Measurements from ENCODE around the gene MACROD2. TPM values are rescaled to one million over a fixed set of nuclear protein-coding genes. Genes with fewer than 3 reads are reported as not detected.

Gene MACROD2
- total RNA-seq, 2 donors from 2014 or later = 8.3 to 21.8 TPM

DNA sequence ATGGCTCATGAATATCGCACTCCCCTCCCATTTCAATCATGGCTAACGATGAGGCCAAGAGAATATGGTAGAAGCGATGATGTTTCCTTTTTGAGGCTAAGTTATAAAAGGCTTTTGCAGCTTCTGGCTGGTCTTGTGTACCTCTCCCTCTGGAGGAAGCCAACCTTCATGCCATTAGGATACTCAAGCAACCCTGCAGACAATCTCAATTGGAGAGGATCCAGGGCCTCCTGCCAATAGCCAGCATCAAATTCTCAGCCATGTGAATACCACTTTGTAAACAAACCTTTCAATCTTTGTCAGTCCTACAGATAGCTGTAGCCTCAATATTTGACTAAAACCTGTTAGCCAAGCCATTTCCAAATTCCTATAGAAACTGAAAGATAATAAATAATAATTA, 1839.5 kb downstream of the MACROD2 start:
- no peak overlapping the region for H3K4me3 ChIP-seq
- TF ChIP-seq, protein P1, sequence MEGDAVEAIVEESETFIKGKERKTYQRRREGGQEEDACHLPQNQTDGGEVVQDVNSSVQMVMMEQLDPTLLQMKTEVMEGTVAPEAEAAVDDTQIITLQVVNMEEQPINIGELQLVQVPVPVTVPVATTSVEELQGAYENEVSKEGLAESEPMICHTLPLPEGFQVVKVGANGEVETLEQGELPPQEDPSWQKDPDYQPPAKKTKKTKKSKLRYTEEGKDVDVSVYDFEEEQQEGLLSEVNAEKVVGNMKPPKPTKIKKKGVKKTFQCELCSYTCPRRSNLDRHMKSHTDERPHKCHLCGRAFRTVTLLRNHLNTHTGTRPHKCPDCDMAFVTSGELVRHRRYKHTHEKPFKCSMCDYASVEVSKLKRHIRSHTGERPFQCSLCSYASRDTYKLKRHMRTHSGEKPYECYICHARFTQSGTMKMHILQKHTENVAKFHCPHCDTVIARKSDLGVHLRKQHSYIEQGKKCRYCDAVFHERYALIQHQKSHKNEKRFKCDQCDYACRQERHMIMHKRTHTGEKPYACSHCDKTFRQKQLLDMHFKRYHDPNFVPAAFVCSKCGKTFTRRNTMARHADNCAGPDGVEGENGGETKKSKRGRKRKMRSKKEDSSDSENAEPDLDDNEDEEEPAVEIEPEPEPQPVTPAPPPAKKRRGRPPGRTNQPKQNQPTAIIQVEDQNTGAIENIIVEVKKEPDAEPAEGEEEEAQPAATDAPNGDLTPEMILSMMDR (IDR thresholded peaks at IDR 0.05) = no peak
- TF ChIP-seq POLR2A (IDR thresholded peaks at IDR 0.05) = no peak
- intact Hi-C loops (cut with DNase I) = no loop called here
- WGBS, 2 donors = 84 to 86% methylated on average over 3 of the region's 3 CpGs
- DNase-seq (no peak), ATAC-seq (no peak)
- H3K9me3 ChIP-seq = no peaks in the 10 kb centered on the region
- no peaks in the 10 kb centered on the region for H3K4me1 ChIP-seq
- H3K36me3 ChIP-seq (replicated peaks in 1 of 2; ENCODE audit: insufficient read depth in 1 of 2, low read depth in 2 of 2) = no peaks in the 10 kb centered on the region
- H3K27me3 ChIP-seq = peaks cover 0 to 3% of the 10 kb centered on the region in 2 donors
- H3K27ac ChIP-seq = no peak overlapping the region

DNA sequence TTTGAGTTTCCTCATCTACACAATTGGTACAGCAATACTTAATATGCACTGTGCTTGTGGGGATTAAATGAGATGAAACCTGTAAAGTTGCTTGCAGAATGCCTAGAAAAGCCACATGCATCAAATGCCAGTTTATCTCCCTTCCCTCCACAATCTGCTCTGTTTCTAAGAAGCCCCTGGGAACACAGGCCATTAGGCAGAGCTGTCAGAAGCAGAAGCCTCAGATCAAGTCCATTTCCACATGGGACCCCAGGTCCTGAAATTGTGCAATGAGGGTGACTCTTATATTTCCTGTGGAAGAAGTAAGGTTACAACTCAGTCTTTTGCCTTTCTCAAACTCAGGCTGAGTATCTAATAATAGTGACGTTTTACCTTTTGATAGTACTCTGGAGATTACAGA, 1840.5 kb downstream of the MACROD2 start:
- intact Hi-C loops (cut with DNase I) = no loop called here
- no peaks in the 10 kb centered on the region for H3K36me3 ChIP-seq (replicated peaks in 1 of 2; ENCODE audit: insufficient read depth in 1 of 2, low read depth in 2 of 2)
- peaks cover 0 to 3% of the 10 kb centered on the region in 2 donors for H3K27me3 ChIP-seq
- no peak overlapping the region for H3K27ac ChIP-seq
- ATAC-seq = no peak
- WGBS, 2 donors = 43 to 52% methylated on average over 1 of the region's 1 CpG
- TF ChIP-seq, protein P1 (IDR thresholded peaks at IDR 0.05) = no peak
- no peak for TF ChIP-seq POLR2A (IDR thresholded peaks at IDR 0.05)
- no peak for DNase-seq
- no peaks in the 10 kb centered on the region for H3K9me3 ChIP-seq
- no peak overlapping the region for H3K4me3 ChIP-seq
- no peaks in the 10 kb centered on the region for H3K4me1 ChIP-seq

DNA sequence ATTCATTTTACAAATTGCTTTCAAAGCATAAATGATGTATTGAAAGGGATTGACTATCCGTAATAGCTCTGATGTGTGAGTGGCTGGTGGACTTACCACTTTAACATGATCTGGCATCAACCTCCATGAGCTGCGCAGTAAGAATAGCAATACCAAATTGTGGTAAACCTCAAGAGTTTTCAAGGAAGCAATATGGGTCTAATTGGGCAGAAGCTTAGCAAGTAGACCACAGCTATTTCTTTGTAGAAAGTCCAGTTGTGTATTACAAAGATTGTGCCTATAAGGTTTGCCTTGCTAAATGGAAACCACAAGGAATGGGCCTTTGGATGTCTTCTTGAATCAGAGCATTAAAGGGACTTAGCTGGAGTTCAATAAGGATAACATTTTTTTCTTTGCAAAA, 1841.3 kb downstream of the MACROD2 start:
- intact Hi-C loops (cut with DNase I) = no loop called here
- no peaks in the 10 kb centered on the region for H3K9me3 ChIP-seq
- TF ChIP-seq, protein P1 (IDR thresholded peaks at IDR 0.05) = no peak
- no peak for TF ChIP-seq POLR2A (IDR thresholded peaks at IDR 0.05)
- WGBS, 2 donors = 82 to 91% methylated on average over 2 of the region's 2 CpGs
- ATAC-seq (no peak), DNase-seq (no peak)
- H3K27me3 ChIP-seq = peaks cover 0 to 3% of the 10 kb centered on the region in 2 donors
- no peak overlapping the region for H3K27ac ChIP-seq
- no peaks in the 10 kb centered on the region for H3K4me1 ChIP-seq
- H3K4me3 ChIP-seq = no peak overlapping the region
- no peaks in the 10 kb centered on the region for H3K36me3 ChIP-seq (replicated peaks in 1 of 2; ENCODE audit: insufficient read depth in 1 of 2, low read depth in 2 of 2)

DNA sequence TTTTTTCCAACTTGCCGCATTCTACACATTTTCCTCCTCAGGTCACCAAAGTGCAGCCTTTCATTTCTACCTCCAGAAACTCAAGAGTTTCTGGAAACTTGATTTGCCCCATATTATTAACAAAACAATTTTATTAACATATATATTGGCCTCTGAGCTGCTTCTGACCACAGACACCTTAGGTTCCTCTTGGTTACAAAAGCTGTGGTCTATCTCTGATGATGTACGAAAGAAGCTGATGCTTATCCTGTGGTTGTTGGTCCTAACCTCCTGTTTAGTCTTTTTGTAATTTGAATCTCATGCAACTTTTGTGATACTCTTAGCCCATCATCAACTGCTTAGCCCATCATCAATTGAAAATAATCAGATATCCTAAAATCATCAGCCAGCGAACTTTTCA, 1842.2 kb downstream of the MACROD2 start:
- no peak for TF ChIP-seq POLR2A (IDR thresholded peaks at IDR 0.05)
- TF ChIP-seq, protein P1 (IDR thresholded peaks at IDR 0.05) = no peak
- Histone ChIP-seq H3K27ac (no peak overlapping the region), H3K9me3 (no peaks in the 10 kb centered on the region), H3K4me3 (no peak overlapping the region), H3K4me1 (no peaks in the 10 kb centered on the region), H3K36me3 (replicated peaks in 1 of 2; ENCODE audit: insufficient read depth in 1 of 2, low read depth in 2 of 2) (no peaks in the 10 kb centered on the region), H3K27me3 (peaks cover 0 to 3% of the 10 kb centered on the region in 2 donors)
- ATAC-seq = no peak
- intact Hi-C loops (cut with DNase I) = no loop called here
- 80 to 87% methylated on average over 3 of the region's 3 CpGs for WGBS, 2 donors
- DNase-seq = no peak

DNA sequence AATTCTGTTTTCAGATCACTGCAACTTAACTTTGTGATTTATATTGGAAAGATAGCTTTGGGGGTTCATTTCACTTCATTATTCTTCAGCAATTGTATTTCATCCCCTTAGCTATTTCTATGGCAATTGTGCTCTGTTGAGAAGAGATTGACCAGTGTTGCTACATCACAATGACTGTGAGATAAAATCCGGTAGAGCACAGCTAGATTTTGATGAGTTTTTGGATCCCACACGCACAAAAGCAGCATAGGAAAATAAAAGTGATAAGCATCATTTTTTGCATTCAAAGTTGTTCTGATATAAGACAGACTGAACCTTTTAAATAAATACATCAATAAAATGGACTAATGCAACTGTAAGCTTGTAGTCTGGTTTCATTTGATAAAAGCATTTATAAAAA, 1843.2 kb downstream of the MACROD2 start:
- Histone ChIP-seq H3K27ac (no peak overlapping the region), H3K4me3 (no peak overlapping the region), H3K9me3 (no peaks in the 10 kb centered on the region), H3K4me1 (no peaks in the 10 kb centered on the region), H3K27me3 (peaks cover 0 to 3% of the 10 kb centered on the region in 2 donors), H3K36me3 (replicated peaks in 1 of 2; ENCODE audit: insufficient read depth in 1 of 2, low read depth in 2 of 2) (no peaks in the 10 kb centered on the region)
- ATAC-seq = no peak
- DNase-seq = no peak
- intact Hi-C loops (cut with DNase I) = no loop called here
- 56 to 78% methylated on average over 2 of the region's 2 CpGs for WGBS, 2 donors
- TF ChIP-seq, protein P1 (IDR thresholded peaks at IDR 0.05) = no peak
- TF ChIP-seq POLR2A (IDR thresholded peaks at IDR 0.05) = no peak

All from body of pancreas (tissue), 4 donors.